Stimulated activated naive CD8-positive, alpha-beta T cell treated with anti-CD3 and anti-CD28 coated beads, Interleukin-15, amount 100 ng/mL, for 72 hours (primary cell): ENCODE results near the gene MPP2.
"Not testable (repeated sequence)": the region's sequence is repeated elsewhere in the genome, so short reads cannot be mapped to it uniquely, and the experiment has no call there.

Experiments used
- ATAC-seq: fragments of 150-1000 bp; cut with Tn5 transposase; 2 replicates; pipeline ENCODE4 v1.10.0; 2021; ENCODE audit warnings: mild to moderate bottlenecking, moderate library complexity
- DNase-seq, 2 donors: peaks; one replicate each; pipeline ENCODE4 v3.0.0; 2021 to 2022
- H3K27ac Mint-ChIP-seq, 2 donors: one replicate each; pipeline ENCODE4 v1.8.0; 2022; ENCODE audit warnings: mild to moderate bottlenecking in 2 of 2, mixed read lengths in 2 of 2, moderate library complexity in 2 of 2
- H3K27me3 Mint-ChIP-seq: one replicate; pipeline ENCODE4 v1.8.0; 2022; ENCODE audit warnings: mixed read lengths
- H3K4me1 Mint-ChIP-seq: one replicate; pipeline ENCODE4 v1.8.0; 2022; ENCODE audit warnings: mild to moderate bottlenecking, mixed read lengths
- H3K4me3 Mint-ChIP-seq, 2 donors: one replicate each; pipeline ENCODE4 v1.8.0; 2022; ENCODE audit warnings: mild to moderate bottlenecking in 2 of 2, mixed read lengths in 2 of 2, moderate library complexity in 1 of 2
- H3K9me3 Mint-ChIP-seq, 2 donors: one replicate each; pipeline ENCODE4 v1.8.0; 2022; ENCODE audit warnings: mixed read lengths in 2 of 2

The MPP2 gene

GRCh38 chr17:43907425-43907981 lies at the start of gene MPP2:
TSS of gene MPP2 (minus strand) at chr17:43907536. CDS start at chr17:43904460, 3,076 bp downstream.
- Mint-ChIP-seq H3K27ac (peak within 1 kb of the TSS; percentile 65 to 95), H3K27me3 (peaks cover 17% of the 10 kb centered on the region), H3K4me3 (peak within 1 kb of the TSS; percentile 91 to 95), H3K9me3 (no peaks in the 10 kb centered on the region), H3K4me1 (peaks cover 16% of the 10 kb centered on the region)
- DNase-seq (peak; percentile 72 to 81), ATAC-seq (peak; percentile 80)

- H3K27ac Mint-ChIP-seq = no peak overlapping the region
- DNase-seq = no peak
- peaks cover 11% of the 10 kb centered on the region for H3K4me1 Mint-ChIP-seq
- ATAC-seq = no peak
- no peaks in the 10 kb centered on the region for H3K9me3 Mint-ChIP-seq
- peaks cover 48% of the 10 kb centered on the region for H3K27me3 Mint-ChIP-seq
- H3K4me3 Mint-ChIP-seq = no peak overlapping the region
Observed at GRCh38 chr17:43956222-43956621, 48.9 kb upstream of the MPP2 start.

GRCh38 chr17:43953746-43954145 lies 46.4 kb upstream of the MPP2 start, which contains the start of gene PYY:
TSS of gene PYY (minus strand) at chr17:43953940. CDS start at chr17:43953483, 457 bp downstream.
- no peak for DNase-seq
- Mint-ChIP-seq H3K9me3 (no peaks in the 10 kb centered on the region), H3K27me3 (peaks cover 73% of the 10 kb centered on the region), H3K27ac (no peak within 1 kb of the TSS), H3K4me3 (peak within 1 kb of the TSS; percentile 69 to 74), H3K4me1 (peaks cover 11% of the 10 kb centered on the region)
- ATAC-seq = no peak

- Mint-ChIP-seq H3K27me3 (peaks cover 73% of the 10 kb centered on the region), H3K4me1 (peaks cover 11% of the 10 kb centered on the region), H3K4me3 (peak overlapping the region; percentile 69 to 74), H3K27ac (no peak overlapping the region), H3K9me3 (no peaks in the 10 kb centered on the region)
- no peak for ATAC-seq
- DNase-seq = no peak
Observed at GRCh38 chr17:43952724-43953666, 45.7 kb upstream of the MPP2 start.

- peaks cover 11% of the 10 kb centered on the region for H3K4me1 Mint-ChIP-seq
- H3K27ac Mint-ChIP-seq = no peak overlapping the region
- no peak for ATAC-seq
- no peaks in the 10 kb centered on the region for H3K9me3 Mint-ChIP-seq
- peaks cover 73% of the 10 kb centered on the region for H3K27me3 Mint-ChIP-seq
- peak overlapping the region in 1 of 2 donors; percentile 19 for H3K4me3 Mint-ChIP-seq
- no peak for DNase-seq
Observed at GRCh38 chr17:43952351-43952723, 45.0 kb upstream of the MPP2 start.

GRCh38 chr17:43951750-43952149 lies 44.4 kb upstream of the MPP2 start:
- H3K27me3 Mint-ChIP-seq = peaks cover 73% of the 10 kb centered on the region
- DNase-seq (no peak), ATAC-seq (no peak)
- no peaks in the 10 kb centered on the region for H3K9me3 Mint-ChIP-seq
- H3K4me1 Mint-ChIP-seq = peaks cover 11% of the 10 kb centered on the region
- H3K27ac Mint-ChIP-seq = no peak overlapping the region
- no peak overlapping the region for H3K4me3 Mint-ChIP-seq

- H3K4me1 Mint-ChIP-seq = peaks cover 20% of the 10 kb centered on the region
- no peak for ATAC-seq
Observed at GRCh38 chr17:43950554-43950953, 43.2 kb upstream of the MPP2 start.

GRCh38 chr17:43949781-43950180 lies 42.4 kb upstream of the MPP2 start:
- peaks cover 67% of the 10 kb centered on the region for H3K27me3 Mint-ChIP-seq
- no peaks in the 10 kb centered on the region for H3K9me3 Mint-ChIP-seq
- ATAC-seq = no peak
- no peak for DNase-seq
- no peak overlapping the region for H3K27ac Mint-ChIP-seq
- H3K4me3 Mint-ChIP-seq = no peak overlapping the region
- H3K4me1 Mint-ChIP-seq = peaks cover 22% of the 10 kb centered on the region

More at GRCh38 chr17:43950554-43950953, 43.2 kb upstream of the MPP2 start:
- no peak overlapping the region for H3K27ac Mint-ChIP-seq
- DNase-seq = no peak
- no peaks in the 10 kb centered on the region for H3K9me3 Mint-ChIP-seq
- H3K4me3 Mint-ChIP-seq = no peak overlapping the region
- H3K27me3 Mint-ChIP-seq = peaks cover 74% of the 10 kb centered on the region

GRCh38 chr17:43946781-43947180 lies 39.4 kb upstream of the MPP2 start:
- H3K27me3 Mint-ChIP-seq = peaks cover 37% of the 10 kb centered on the region
- no peaks in the 10 kb centered on the region for H3K9me3 Mint-ChIP-seq
- H3K4me3 Mint-ChIP-seq = no peak overlapping the region
- no peak overlapping the region for H3K27ac Mint-ChIP-seq
- DNase-seq = no peak
- peaks cover 20% of the 10 kb centered on the region for H3K4me1 Mint-ChIP-seq
- ATAC-seq = no peak

- DNase-seq (no peak), ATAC-seq (no peak)
- no peak overlapping the region for H3K27ac Mint-ChIP-seq
- peaks cover 21% of the 10 kb centered on the region for H3K27me3 Mint-ChIP-seq
- peaks cover 20% of the 10 kb centered on the region for H3K4me1 Mint-ChIP-seq
- no peaks in the 10 kb centered on the region for H3K9me3 Mint-ChIP-seq
- no peak overlapping the region for H3K4me3 Mint-ChIP-seq
Observed at GRCh38 chr17:43945074-43945829, 37.9 kb upstream of the MPP2 start.

- Mint-ChIP-seq H3K27ac (no peak within 1 kb of the TSS), H3K27me3 (peaks cover 25% of the 10 kb centered on the region)
- DNase-seq = no peak
Observed at GRCh38 chr17:43942051-43942685, 34.8 kb upstream of the MPP2 start, which contains the start of gene PPY. TSS of gene PPY (minus strand) at chr17:43942476. CDS start at chr17:43941654, 822 bp downstream.

GRCh38 chr17:43940630-43941029 lies 33.3 kb upstream of the MPP2 start:
- Mint-ChIP-seq H3K4me3 (no peak overlapping the region), H3K27me3 (peaks cover 28% of the 10 kb centered on the region), H3K27ac (no peak overlapping the region), H3K4me1 (peaks cover 38% of the 10 kb centered on the region), H3K9me3 (no peaks in the 10 kb centered on the region)
- no peak for ATAC-seq
- peak in 1 of 2 donors; percentile 41 for DNase-seq

More at GRCh38 chr17:43942051-43942685, 34.8 kb upstream of the MPP2 start, which contains the start of gene PPY:
- H3K4me3 Mint-ChIP-seq = no peak within 1 kb of the TSS
- peaks cover 44% of the 10 kb centered on the region for H3K4me1 Mint-ChIP-seq
- no peaks in the 10 kb centered on the region for H3K9me3 Mint-ChIP-seq
- ATAC-seq = no peak

- ATAC-seq (no peak), DNase-seq (no peak)
- Mint-ChIP-seq H3K27ac (no peak overlapping the region), H3K27me3 (peaks cover 28% of the 10 kb centered on the region), H3K4me3 (no peak overlapping the region), H3K4me1 (peaks cover 37% of the 10 kb centered on the region), H3K9me3 (no peaks in the 10 kb centered on the region)
Observed at GRCh38 chr17:43939886-43940285, 32.5 kb upstream of the MPP2 start.

GRCh38 chr17:43939452-43939851 lies 32.1 kb upstream of the MPP2 start:
- DNase-seq, ATAC-seq, H3K27ac Mint-ChIP-seq, H3K9me3 Mint-ChIP-seq: not testable (repeated sequence)
- Mint-ChIP-seq H3K4me1 (peaks cover 32% of the 10 kb centered on the region), H3K4me3 (peak overlapping the region; percentile 33 to 66), H3K27me3 (peaks cover 28% of the 10 kb centered on the region)

GRCh38 chr17:43938838-43939182 lies 31.5 kb upstream of the MPP2 start:
- Mint-ChIP-seq H3K9me3 (no peaks in the 10 kb centered on the region), H3K27me3 (peaks cover 28% of the 10 kb centered on the region), H3K4me1 (peaks cover 28% of the 10 kb centered on the region), H3K4me3 (peak overlapping the region; percentile 29 to 66), H3K27ac (peak overlapping the region in 1 of 2 donors; percentile 67)
- ATAC-seq (no peak), DNase-seq (no peak)
